ENCODE results near the gene ZMAT5. TPM values are rescaled to one million over a fixed set of nuclear protein-coding genes. Genes with fewer than 3 reads are reported as not detected.

ZMAT5 gene
- total and polyA plus RNA-seq, 2 of the 13 experiments (the other 11 are each of a cell fraction or from before 2014, with no cell fraction given): 20.7 to 27.8 TPM

- TF ChIP-seq ASH2L (IDR thresholded peaks at IDR 0.05; ENCODE audit: insufficient read length, low read depth, low read length): no peak
- TF ChIP-seq ZNF878 (CRISPR knock-in tag; IDR thresholded peaks at IDR 0.05): no peak
- TF ChIP-seq ZBTB21 (CRISPR knock-in tag; IDR thresholded peaks at IDR 0.05): no peak
- no peak for TF ChIP-seq TFDP1 (CRISPR knock-in tag; IDR thresholded peaks at IDR 0.05; ENCODE audit: borderline replicate concordance)
These were observed 35.0 kb upstream of the ZMAT5 start (continued) for GRCh38 chr22:29801796-29802195.

GRCh38 chr22:29801153-29801552 lies 34.3 kb upstream of the ZMAT5 start:
- H3K36me3 ChIP-seq (replicated peaks in 1 of 2; ENCODE audit: control insufficient read depth in 1 of 2, insufficient read depth in 2 of 2, low read length in 2 of 2): peaks cover 36 to 62% of the 10 kb centered on the region in 2 experiments
- H3K4me1 ChIP-seq (ENCODE audit: insufficient read depth, low read length): peaks cover 37% of the 10 kb centered on the region
- H3K9ac ChIP-seq (ENCODE audit: insufficient read depth, low read depth, low read length): no peak overlapping the region
- H3K27ac ChIP-seq (ENCODE audit: extremely low read length, insufficient read depth, low read length): no peak overlapping the region
- DNase-seq (ENCODE audit: low spot score) (no peak), ATAC-seq (no peak), FAIRE-seq (no peak)
- no peaks in the 10 kb centered on the region for H4K20me1 ChIP-seq (ENCODE audit: insufficient read depth, low read length)
- BruUV-seq (replicated peaks): no TSS peak
- TF ChIP-seq NFYB (CRISPR knock-in tag; IDR thresholded peaks at IDR 0.05) (no peak), SP1 (IDR thresholded peaks at IDR 0.05) (no peak), SP1 (CRISPR knock-in tag; IDR thresholded peaks at IDR 0.05) (no peak), ZNF614 (CRISPR knock-in tag; IDR thresholded peaks at IDR 0.05; ENCODE audit: borderline replicate concordance) (no peak), ZFP36 (IDR thresholded peaks at IDR 0.05; ENCODE audit: borderline replicate concordance, low read depth, low read length, partially characterized antibody) (no peak), NBN (conservative IDR thresholded peaks at IDR 0.05) (no peak), ZNF101 (CRISPR knock-in tag; IDR thresholded peaks at IDR 0.05; ENCODE audit: borderline replicate concordance, low read depth) (no peak), RCOR2 (CRISPR knock-in tag; IDR thresholded peaks at IDR 0.05) (no peak), DMTF1 (CRISPR knock-in tag; IDR thresholded peaks at IDR 0.05) (no peak), SAFB2 (CRISPR knock-in tag; IDR thresholded peaks at IDR 0.05; ENCODE audit: borderline replicate concordance, low read depth) (no peak), MEIS2 (CRISPR knock-in tag; IDR thresholded peaks at IDR 0.05) (no peak), ZNF431 (CRISPR knock-in tag; IDR thresholded peaks at IDR 0.05; ENCODE audit: borderline replicate concordance, low read depth) (no peak), ZNF776 (CRISPR knock-in tag; IDR thresholded peaks at IDR 0.05) (no peak), NFYC (CRISPR knock-in tag; IDR thresholded peaks at IDR 0.05) (no peak), TARDBP (CRISPR knock-in tag; IDR thresholded peaks at IDR 0.05) (no peak)
- H2AFZ ChIP-seq (ENCODE audit: low read length): no peak overlapping the region
- H3K4me3 ChIP-seq (replicated peaks in 1 of 3; ENCODE audit: insufficient read depth in 1 of 3, low read depth in 2 of 3, low read length in 3 of 3): no peak overlapping the region
- H3K27me3 ChIP-seq (ENCODE audit: control insufficient read depth in 1 of 2, insufficient read depth in 2 of 2, low read length in 2 of 2): no peaks in the 10 kb centered on the region
- H3K9me3 ChIP-seq (ENCODE audit: low read length): no peaks in the 10 kb centered on the region
- WGBS (ENCODE audit: low lambda C conversion rate): 95% methylated on average over 5 of the region's 5 CpGs
- no peaks in the 10 kb centered on the region for H3K79me2 ChIP-seq (ENCODE audit: insufficient read depth, low read length)
- CTCF ChIA-PET (ENCODE audit: low intra/inter-chr PET ratio, low total read pairs): no interaction called here
- intact Hi-C loops (cut with micrococcal nuclease; ENCODE audit: unreplicated experiment): no loop called here
- H3K4me2 ChIP-seq (ENCODE audit: low read depth, low read length): no peak overlapping the region
- in situ Hi-C loops (cut with HindIII; ENCODE audit: extremely low pct_ligation_motif_present, low pct_unique_long_range_greater_than_20kb): no loop called here
- POLR2A ChIA-PET: no interaction called here
